ENCODE results near the gene ASB18.

The ASB18 gene

DNA sequence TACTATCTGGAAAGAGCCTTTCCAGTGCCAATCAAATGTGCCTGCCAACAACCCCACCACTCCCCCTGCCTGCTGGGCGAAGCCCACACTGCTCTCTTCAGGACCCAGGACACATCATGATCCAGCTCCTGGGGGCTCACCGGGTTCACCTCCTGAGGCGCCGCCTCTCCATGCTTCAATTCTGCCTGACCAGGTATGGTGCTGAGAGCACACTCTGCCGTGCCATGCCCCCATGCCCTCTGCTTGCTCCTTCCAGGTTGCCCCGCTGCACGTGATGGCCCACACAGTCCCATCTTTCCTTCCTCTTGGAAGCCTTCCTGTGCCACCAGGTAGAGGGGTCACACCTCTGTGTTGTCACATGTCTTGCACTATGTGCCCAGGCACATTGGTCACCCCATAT, 47.5 kb downstream of the ASB18 start:
- TF ChIP-seq GATA1 (IDR thresholded peaks at IDR 0.05; ENCODE audit: low read depth, low read length) (no peak), POLR2A (IDR thresholded peaks at IDR 0.05; ENCODE audit: low read length) (no peak)
- DNase-seq, result no peak

DNA sequence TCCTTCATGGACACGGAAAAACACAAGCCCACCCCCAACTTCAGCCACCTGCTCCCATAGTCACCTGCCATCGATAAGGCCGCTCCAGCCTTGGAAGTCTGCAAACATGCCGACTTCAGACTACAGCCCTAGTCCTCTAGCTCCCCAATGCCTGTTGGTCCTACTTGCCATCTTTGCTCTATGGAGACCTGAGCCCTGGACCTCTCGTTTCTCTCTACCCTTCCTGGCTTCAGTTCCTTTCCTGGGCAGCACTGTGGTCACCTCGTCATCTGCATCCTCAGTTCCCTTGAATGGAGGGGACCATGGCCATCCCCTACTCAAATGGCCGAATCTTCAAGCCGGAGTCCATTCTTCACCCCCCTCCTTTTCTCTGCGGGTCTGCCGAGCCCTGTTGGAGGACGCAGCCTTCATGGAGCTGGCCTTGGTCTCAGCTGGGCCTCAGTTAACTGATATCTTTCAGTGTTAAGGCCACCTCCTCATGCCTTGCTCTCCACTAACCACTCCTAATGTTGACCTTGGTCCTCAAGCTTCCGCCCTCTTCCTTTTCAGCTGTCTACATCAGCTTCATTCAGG, 48.4 kb downstream of the ASB18 start:
- no peak for TF ChIP-seq GATA1 (IDR thresholded peaks at IDR 0.05; ENCODE audit: low read depth, low read length)
- TF ChIP-seq POLR2A (IDR thresholded peaks at IDR 0.05; ENCODE audit: low read length), result no peak
- DNase-seq, result no peak

DNA sequence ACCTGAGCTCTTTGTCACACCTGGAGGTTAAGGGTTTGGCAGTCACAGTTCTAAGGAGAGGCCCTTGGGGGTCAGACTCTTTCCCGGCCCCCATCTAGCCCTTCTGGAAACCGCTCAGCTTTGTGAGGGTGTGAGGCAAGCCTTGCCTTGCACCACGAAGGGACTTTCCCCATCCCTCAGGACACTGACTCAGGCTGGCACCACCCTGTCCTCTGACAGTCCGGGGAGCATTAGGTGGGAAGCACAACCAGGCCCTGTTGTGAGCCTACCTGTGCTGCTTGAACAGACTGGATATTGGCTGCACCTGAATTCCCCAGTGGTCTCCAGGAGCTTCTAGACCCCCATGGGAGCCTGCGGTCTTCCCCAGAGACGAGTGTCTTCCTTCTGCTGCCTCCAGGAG, 49.0 kb downstream of the ASB18 start:
- no peak for TF ChIP-seq GATA1 (IDR thresholded peaks at IDR 0.05; ENCODE audit: low read depth, low read length)
- TF ChIP-seq POLR2A (IDR thresholded peaks at IDR 0.05; ENCODE audit: low read length), result no peak
- no peak for DNase-seq

DNA sequence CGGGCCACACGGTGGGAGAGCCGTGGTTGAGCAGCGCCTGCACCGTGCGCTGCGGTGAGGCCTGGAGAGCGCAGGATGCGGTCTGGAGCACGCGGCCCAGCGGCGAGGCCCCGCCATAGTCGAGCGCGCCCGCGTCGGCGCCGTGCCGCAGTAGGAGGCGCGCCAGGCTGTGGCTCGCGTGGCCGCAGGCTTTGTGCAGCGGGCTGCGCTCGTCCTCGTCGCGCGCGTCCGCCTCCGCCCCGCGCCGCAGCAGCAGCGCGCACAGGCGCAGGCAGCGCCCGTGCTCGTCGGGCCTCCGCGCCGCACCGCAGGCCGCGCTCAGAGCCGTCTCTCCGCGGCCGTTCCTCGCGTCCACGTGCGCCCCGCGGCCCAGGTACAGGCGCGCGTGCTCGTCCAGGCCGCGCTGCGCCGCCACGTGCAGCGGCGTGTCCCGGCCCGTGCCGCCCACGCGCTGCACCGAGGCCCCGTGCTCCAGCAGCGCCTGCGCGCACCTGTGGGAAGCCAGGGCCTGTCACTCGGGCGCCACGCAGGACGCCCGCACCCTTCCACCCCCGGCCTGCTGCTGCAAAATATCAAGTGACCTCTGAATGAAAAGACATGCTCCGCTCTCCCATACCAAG, 49.7 kb downstream of the ASB18 start:
- TF ChIP-seq POLR2A (IDR thresholded peaks at IDR 0.05; ENCODE audit: low read length), result no peak
- no peak for TF ChIP-seq GATA1 (IDR thresholded peaks at IDR 0.05; ENCODE audit: low read depth, low read length)
- no peak for DNase-seq

DNA sequence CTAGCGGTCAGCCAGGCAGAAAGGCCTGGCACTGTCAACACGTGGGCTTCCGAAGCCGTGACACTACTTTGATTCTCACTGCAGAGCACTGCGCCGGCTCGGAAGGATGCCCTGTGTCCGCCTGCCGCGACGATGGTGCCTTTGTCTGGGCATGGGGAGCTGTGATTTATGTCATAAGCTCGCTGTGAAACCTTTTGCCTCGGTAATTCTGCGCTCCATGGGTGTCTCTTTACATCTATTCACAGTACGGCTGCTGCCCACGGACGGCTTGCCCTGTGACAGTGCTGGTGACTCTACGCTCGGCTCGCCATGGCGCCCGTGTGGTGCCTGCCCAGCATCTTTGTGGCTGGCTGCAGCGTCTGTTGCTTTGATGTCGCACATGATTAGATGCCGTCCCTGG, 52.9 kb downstream of the ASB18 start:
- no peak for DNase-seq
- TF ChIP-seq POLR2A (IDR thresholded peaks at IDR 0.05; ENCODE audit: low read length) (no peak), GATA1 (IDR thresholded peaks at IDR 0.05; ENCODE audit: low read depth, low read length) (no peak)

DNA sequence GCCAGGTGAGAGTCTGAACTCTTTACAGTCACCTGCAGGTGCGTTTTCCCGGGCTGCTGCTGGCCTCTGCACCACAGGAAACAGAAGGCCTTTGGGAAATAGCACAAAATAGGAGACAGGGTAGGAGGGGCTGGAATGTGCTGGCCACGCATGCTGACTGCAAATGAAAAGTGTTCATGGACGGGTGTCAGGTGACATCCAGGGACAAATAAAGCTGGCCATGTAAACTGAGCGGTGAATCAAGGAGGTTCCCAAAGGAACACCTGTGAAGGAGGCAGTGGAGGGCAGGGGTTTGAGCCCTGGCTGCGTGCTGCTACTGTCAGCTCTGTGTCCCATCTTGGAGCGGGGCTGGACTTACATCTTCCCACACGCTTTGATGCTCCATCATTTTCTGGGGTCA, 53.7 kb downstream of the ASB18 start:
- DNase-seq, result no peak
- TF ChIP-seq POLR2A (IDR thresholded peaks at IDR 0.05; ENCODE audit: low read length) (no peak), GATA1 (IDR thresholded peaks at IDR 0.05; ENCODE audit: low read depth, low read length) (no peak)

DNA sequence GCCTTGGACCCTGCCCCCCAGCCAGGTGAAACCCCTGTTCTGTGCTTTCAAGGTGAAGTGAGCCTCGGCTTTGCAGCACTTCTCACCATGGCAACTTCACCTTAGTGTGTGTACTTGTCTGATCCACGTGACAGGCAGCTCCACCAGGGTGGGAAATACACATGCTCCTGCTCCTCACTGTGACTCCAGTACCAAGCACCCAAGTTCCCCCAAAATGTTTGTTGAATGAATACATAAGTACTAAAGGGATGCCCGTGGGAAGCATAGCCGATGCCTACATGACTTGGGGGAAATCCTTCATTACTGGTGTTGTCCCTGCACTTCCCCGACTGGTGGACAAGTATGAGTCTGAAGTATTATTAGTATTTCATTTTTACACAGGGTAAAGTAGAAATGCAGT, 54.2 kb downstream of the ASB18 start:
- no peak for DNase-seq
- TF ChIP-seq POLR2A (IDR thresholded peaks at IDR 0.05; ENCODE audit: low read length) (no peak), GATA1 (IDR thresholded peaks at IDR 0.05; ENCODE audit: low read depth, low read length) (no peak)

DNA sequence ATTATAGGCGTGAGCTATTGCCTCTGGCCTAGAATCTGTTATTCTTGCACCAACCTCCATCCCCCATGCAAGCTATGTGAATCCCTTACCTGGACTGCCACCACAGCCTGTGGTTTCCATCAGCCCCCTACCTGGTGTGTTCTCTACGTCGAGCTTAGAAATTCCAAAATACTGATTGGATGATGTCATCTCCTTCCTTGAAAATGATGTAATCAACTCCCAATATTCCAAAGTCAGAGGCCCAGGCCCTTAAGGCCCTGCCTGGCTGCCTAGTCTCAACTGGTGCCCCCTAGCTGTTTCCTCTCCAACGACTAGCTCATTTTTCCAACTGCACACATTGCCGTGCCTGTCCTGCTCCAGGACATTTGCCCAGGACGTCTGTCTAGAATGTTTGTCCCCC, 54.7 kb downstream of the ASB18 start:
- no peak for DNase-seq

DNA sequence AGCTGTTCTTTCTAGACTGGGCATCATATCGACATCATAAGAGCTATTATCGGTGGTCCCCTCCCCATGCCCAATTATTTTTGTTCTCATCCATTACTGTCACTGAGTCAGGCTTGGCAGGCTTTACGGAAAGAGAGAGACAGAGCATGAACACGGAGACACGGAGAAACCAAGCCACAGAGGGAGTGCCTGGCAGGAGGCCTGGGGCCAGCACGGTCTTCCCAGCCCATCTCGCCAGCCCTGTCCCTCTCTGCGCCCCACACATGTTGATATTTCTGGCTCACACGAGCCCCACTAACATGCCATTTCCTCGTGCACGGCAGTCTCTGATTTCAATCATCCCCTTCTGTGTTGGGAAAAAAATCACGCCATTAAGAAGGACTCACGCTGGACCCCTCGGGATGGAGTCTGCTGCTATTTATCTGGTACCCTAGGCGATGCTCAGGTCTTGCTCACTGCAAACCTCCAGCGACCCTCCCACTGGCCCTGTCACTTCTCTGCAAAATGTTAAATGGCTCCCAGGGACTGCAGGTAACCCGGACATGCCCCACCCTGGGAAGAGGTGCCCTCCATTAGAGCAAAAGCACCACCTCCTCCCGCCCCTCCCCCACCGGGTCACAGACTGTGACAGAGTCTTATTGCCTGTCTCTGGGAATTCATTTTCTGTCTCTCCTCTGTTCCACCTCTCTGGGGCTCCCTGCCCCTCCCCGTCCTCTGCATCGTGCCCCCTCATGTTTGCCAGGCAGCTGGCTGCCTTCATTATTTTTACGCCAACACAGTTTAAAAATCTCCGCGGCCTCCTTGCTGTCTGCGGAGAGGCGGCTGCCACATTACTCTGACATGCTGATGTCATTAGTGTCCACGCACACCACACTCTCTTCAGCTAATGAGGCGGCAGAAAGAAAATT, 55.9 kb downstream of the ASB18 start:
- TF ChIP-seq GATA1 (IDR thresholded peaks at IDR 0.05; ENCODE audit: low read depth, low read length) (no peak), POLR2A (IDR thresholded peaks at IDR 0.05; ENCODE audit: low read length) (no peak)

More for the DNA sequence above, 54.7 kb downstream of the ASB18 start:
- TF ChIP-seq GATA1 (IDR thresholded peaks at IDR 0.05; ENCODE audit: low read depth, low read length) (no peak), POLR2A (IDR thresholded peaks at IDR 0.05; ENCODE audit: low read length) (no peak)

DNA sequence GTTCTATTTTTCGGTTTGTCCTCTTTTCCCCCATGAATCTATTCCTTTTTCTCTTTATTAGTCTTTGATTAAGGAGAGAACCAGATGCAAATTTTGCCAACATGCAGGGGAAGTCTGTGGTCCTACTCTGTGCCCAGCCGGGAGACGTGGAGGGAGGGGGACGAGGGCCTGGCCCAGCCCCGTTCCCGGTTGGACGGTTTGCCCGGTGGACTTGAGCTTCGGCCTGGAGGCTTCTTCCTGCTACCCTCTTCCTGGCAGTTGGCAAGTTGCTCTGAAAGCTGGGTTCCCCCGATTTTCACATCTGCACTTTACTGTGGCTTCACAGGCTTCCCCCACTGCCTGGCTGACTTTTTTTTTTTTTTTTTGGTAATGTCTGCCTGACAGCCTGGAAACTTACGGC, 56.7 kb downstream of the ASB18 start:
- TF ChIP-seq GATA1 (IDR thresholded peaks at IDR 0.05; ENCODE audit: low read depth, low read length) (no peak), POLR2A (IDR thresholded peaks at IDR 0.05; ENCODE audit: low read length) (no peak)
- DNase-seq, result no peak

More for the DNA sequence above, 55.9 kb downstream of the ASB18 start:
- DNase-seq, result no peak

DNA sequence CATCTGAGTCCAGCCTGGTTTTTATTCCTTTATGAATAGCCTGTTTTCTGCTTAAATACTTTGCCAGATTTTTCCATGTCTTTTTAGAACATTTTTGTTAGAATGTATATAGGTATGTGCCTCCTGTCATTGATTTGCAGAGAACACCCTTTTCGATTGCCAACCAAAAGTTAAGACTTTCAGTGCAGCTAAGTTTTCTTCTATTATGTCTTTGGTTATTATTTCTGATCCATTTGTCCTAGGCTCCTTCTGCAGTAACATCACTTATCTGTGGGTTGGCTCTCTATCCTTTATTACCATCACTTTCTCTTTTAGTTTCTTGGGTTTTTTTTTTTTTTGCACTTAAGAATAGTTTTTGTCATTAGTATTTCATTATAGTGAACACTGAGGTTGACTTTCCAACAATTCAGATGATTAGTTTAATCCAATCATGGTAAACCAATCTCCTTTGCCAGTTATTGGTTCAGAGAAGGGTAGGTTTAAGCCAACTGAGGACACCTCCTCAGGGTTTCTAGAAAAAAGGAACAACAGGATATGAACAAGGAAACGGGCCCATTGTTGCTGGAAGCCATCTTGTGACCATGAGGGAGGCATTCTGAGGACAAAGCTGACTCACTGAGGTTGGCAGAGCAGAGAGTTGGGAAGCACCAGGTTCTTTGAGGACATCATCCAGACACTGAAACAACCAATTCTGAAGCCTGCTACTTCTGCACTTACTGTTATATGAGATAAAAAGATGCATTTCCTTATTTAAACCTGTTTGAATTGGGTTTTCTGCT, 58.1 kb downstream of the ASB18 start:
- DNase-seq, result no peak
- TF ChIP-seq GATA1 (IDR thresholded peaks at IDR 0.05; ENCODE audit: low read depth, low read length) (no peak), POLR2A (IDR thresholded peaks at IDR 0.05; ENCODE audit: low read length) (no peak)

DNA sequence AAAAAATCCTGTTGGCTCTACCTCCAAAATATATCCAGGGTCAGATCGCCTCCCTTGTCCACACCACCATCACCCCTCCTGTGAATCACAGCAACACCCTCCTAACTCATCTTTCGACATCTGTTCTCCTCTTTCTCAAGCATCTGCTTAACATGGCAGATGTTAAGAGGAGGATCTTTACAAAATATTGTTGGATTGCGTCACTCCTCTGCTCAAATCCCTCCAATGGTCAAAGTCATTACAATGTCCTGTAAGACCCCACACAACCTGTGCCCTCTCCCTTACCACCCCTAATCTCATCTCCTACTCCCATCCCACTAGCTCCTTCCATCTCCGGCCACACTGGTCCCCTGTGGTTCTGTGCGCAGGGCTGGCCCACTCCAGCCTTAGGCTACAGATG, 59.3 kb downstream of the ASB18 start:
- no peak for DNase-seq
- TF ChIP-seq POLR2A (IDR thresholded peaks at IDR 0.05; ENCODE audit: low read length), result no peak
- no peak for TF ChIP-seq GATA1 (IDR thresholded peaks at IDR 0.05; ENCODE audit: low read depth, low read length)

DNA sequence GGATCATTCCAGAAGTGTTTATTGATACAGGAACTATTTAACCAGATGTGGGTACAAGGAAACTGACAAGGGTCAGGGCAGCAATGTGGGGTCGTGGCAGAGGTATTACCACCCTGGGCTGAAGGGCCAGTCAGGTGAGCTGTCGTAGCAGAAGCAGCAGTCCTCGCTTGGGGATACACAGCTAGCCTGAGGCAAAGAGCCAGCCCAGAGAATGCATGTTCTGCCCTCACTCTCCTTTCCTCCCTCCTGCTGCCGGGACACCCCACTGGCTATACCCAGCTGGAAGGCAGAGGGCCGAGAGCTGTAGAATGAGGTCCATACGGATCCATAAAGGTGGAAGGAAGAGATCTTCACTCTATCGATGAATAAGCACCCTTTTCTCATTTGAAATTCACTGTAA, 63.8 kb downstream of the ASB18 start:
- no peak for TF ChIP-seq GATA1 (IDR thresholded peaks at IDR 0.05; ENCODE audit: low read depth, low read length)
- no peak for TF ChIP-seq POLR2A (IDR thresholded peaks at IDR 0.05; ENCODE audit: low read length)
- no peak for DNase-seq

DNA sequence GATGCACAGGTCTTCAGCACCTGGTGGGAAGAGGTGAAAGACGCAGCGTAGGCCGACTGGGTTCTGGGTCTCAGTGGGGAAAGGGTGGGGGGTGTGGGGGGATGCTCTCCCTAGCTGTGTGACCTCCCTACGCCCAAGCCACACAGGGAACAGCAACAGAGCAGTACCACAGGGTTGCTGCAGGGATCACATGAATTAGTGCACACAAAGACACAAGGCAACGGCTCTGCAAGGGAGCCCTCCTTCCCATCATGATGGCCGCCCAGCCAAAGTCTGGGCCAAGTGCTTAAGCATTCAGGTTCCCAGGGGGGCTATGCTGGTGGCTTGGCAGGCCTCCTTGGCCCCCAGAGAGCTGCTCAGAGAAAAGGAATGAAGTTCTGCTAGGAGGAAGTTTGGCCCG, 67.8 kb downstream of the ASB18 start:
- no peak for DNase-seq
- TF ChIP-seq GATA1 (IDR thresholded peaks at IDR 0.05; ENCODE audit: low read depth, low read length) (no peak), POLR2A (IDR thresholded peaks at IDR 0.05; ENCODE audit: low read length) (no peak)

Measured in erythroblast (primary cell).